Mucosa of descending colon (tissue), 3 donors: ENCODE measurements around the gene ZMAT5. TPM values are rescaled to one million over a fixed set of nuclear protein-coding genes. Genes with fewer than 3 reads are reported as not detected.

Experiments
- ATAC-seq: fragments of 200-7000 bp; cut with Tn5 transposase; one replicate; pipeline ENCODE4 v1.9.1; 2020; ENCODE audit warnings: mild to moderate bottlenecking, moderate library complexity
- DNase-seq, 3 donors: peaks; one replicate each; pipeline ENCODE4 v3.0.0-alpha.2; 2020
- H3K36me3 ChIP-seq: fragments of 200-600 bp; one replicate; pipeline ENCODE4 v1.8.0; 2021; ENCODE audit warnings: low read depth, mild to moderate bottlenecking
- H3K4me1 ChIP-seq: fragments of 200-600 bp; one replicate; pipeline ENCODE4 v1.8.0; 2021; ENCODE audit warnings: low read depth, mild to moderate bottlenecking
- H3K4me3 ChIP-seq: fragments of 200-600 bp; one replicate; pipeline ENCODE4 v1.8.0; 2021; ENCODE audit warnings: mild to moderate bottlenecking
- H3K9me3 ChIP-seq: fragments of 200-600 bp; one replicate; pipeline ENCODE4 v1.8.0; 2021; ENCODE audit warnings: mild to moderate bottlenecking
- intact Hi-C, 2 donors: fragments of 100-400 bp; cut with DNase I in 1 of 2; cut with micrococcal nuclease in 1 of 2; formaldehyde crosslinking; loops; one replicate each; pipeline versions ENCODE4 v1.11.0 to v1.11.1; 2022; cut with DNase I, micrococcal nuclease
- total RNA-seq, 3 donors: library from RNA; stranded (reverse); fragmentation: NEBNext Ultra II Directional in 2 of 3; extraction: Animal tissue kit (Norgen Biotek cat#: 25700) in 2 of 3; gene quantifications; one replicate each; pipeline versions ENCODE4 v1.2.1 to v1.2.4, GENCODE V29; 2021 to 2023
- TF ChIP-seq, protein P1 (sequence below): fragments of 200-600 bp; IDR thresholded peaks from one replicate; pipeline ENCODE4 v1.8.0; 2022; ENCODE audit warnings: antibody characterized with exemption, mild to moderate bottlenecking
- donor health status: DM: no; HTN: no; CAD: no; lungs with moderate emphysema.
- donor health status: DM: no; HTN: no; CAD: no.
- donor health status: DM: no; HTN: yes; CAD: no.

ZMAT5 gene
- total RNA-seq, 3 donors from 2014 or later, result 12.3 to 19.5 (median 16.1) TPM

DNA sequence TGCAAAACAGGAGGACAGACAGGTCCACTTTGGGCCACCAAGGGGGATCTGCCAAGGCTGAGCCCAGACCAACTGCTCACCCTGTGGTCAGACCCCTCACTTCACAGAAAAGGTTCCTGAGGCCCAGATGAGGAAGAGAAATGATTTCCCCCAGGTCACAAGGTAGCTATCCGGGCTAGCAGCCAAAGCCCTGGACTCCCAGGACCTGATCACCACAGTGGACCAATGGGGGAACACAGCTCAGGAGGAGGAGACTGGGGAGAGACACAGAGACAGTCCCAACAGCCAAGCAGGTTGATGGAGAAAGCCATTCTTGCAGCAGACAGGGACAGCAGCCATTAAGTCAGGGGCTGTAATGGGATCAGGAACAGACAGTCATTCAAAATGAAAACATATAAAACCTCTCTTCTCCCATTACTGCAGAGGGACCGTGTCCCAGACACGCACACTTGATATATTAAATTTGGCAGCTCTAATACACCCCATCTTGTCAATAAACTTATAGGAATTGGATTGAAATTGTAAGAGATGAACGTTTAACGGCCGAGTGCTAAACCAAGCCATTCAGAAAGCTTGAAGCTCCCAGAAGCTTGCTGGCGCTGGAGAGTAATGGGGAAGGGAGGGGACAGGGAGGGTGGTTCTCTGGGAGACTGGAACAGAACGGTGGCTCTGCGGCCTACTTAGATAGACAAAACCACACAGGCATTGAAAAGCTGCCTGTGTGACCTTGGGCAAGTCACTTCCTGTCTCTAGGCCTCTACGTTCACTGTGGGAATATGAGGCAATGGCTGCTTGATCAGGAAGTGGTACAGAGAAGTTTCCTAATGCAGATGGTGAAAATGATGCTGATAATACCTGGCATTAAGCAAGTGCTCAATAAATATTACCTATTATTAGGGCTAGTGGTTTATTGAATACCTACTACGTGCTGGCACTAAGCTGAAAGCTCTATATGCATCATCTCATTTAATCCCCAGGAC, 16.0 kb downstream of the ZMAT5 start:
- intact Hi-C loops, result no loop called here
- H3K4me1 ChIP-seq, result no peaks in the 10 kb centered on the region
- TF ChIP-seq, protein P1, sequence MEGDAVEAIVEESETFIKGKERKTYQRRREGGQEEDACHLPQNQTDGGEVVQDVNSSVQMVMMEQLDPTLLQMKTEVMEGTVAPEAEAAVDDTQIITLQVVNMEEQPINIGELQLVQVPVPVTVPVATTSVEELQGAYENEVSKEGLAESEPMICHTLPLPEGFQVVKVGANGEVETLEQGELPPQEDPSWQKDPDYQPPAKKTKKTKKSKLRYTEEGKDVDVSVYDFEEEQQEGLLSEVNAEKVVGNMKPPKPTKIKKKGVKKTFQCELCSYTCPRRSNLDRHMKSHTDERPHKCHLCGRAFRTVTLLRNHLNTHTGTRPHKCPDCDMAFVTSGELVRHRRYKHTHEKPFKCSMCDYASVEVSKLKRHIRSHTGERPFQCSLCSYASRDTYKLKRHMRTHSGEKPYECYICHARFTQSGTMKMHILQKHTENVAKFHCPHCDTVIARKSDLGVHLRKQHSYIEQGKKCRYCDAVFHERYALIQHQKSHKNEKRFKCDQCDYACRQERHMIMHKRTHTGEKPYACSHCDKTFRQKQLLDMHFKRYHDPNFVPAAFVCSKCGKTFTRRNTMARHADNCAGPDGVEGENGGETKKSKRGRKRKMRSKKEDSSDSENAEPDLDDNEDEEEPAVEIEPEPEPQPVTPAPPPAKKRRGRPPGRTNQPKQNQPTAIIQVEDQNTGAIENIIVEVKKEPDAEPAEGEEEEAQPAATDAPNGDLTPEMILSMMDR, result no peak
- H3K36me3 ChIP-seq, result no peaks in the 10 kb centered on the region
- DNase-seq (no peak), ATAC-seq (peak; percentile 48)
- no peaks in the 10 kb centered on the region for H3K9me3 ChIP-seq
- H3K4me3 ChIP-seq, result no peak overlapping the region

DNA sequence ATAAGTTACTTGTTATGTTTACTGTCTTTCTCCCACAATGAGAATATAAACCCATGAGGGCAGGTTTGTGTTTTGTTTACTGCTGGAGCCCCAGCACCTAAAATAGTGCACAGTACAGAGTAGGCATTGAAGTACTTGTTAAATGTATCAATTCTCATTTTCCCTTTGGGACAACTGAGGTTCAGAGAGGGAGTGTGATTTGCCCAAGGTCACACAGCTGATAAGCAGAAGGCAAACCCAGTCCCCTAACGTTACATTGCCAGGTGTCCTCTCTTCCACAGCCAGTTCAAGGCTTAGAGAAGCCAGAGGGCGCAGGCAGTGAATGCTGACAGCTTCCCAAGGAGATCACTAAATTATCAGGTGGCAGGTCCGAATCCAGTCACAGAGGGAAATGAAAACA, 16.8 kb downstream of the ZMAT5 start:
- TF ChIP-seq, protein P1, result no peak
- Histone ChIP-seq H3K4me1 (no peaks in the 10 kb centered on the region), H3K9me3 (no peaks in the 10 kb centered on the region), H3K4me3 (no peak overlapping the region), H3K36me3 (no peaks in the 10 kb centered on the region)
- no peak for DNase-seq
- intact Hi-C loops, result no loop called here
- ATAC-seq, result no peak

- ATAC-seq, result peak; percentile 31
Measured at GRCh38 chr22:29748248-29748893, 18.4 kb downstream of the ZMAT5 start.

DNA sequence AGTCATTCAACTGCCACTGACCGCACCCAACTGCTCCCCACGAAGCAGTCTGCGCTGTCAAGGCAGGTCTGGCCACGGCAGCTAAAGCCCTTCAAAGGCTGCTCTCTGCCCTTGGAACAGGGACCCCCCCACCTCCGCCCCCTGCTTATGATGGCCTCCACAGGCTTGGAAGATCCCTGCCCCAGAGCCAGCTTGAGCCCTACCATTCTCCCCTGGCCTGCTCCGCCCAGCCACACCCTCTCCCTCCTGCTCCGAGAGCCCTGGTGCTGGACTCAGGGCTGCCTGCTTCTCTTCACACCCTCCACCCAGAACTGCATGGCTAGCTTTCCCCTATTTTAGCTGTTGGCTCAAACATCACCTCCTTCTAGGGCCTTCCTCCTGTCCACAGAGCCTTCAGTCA, 19.0 kb downstream of the ZMAT5 start:
- peak; percentile 43 for ATAC-seq
- intact Hi-C loops, result no loop called here
- H3K9me3 ChIP-seq, result no peaks in the 10 kb centered on the region
- H3K4me1 ChIP-seq, result no peaks in the 10 kb centered on the region
- TF ChIP-seq, protein P1, result no peak
- H3K36me3 ChIP-seq, result no peaks in the 10 kb centered on the region
- DNase-seq, result no peak
- no peak overlapping the region for H3K4me3 ChIP-seq

More at GRCh38 chr22:29748248-29748893, 18.4 kb downstream of the ZMAT5 start:
- H3K4me3 ChIP-seq, result no peak overlapping the region
- no peaks in the 10 kb centered on the region for H3K36me3 ChIP-seq
- no peak for DNase-seq
- TF ChIP-seq, protein P1, result no peak
- intact Hi-C loops, result no loop called here
- no peaks in the 10 kb centered on the region for H3K4me1 ChIP-seq
- H3K9me3 ChIP-seq, result no peaks in the 10 kb centered on the region

DNA sequence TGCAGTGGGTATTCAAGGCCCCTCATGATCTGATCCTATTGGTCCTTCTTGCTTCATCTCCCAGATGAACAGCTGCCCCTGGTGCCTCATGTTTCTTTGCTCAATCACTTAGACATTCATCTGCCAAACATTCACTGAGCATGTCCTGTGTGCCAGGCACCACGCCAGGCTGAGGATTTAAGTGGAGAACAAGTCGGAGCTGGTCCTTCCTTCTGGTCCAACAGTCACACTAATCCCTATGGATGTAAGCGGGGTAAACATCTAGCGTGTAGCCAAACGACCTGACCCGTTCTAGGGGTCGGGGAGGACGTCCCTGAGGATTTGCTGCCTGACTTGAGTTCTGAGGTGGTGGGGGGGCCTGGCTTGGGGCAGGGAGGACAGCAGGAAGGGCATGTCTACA, 21.9 kb downstream of the ZMAT5 start:
- DNase-seq, result no peak
- H3K36me3 ChIP-seq, result no peaks in the 10 kb centered on the region

More for the DNA sequence above, 21.9 kb downstream of the ZMAT5 start:
- no peaks in the 10 kb centered on the region for H3K9me3 ChIP-seq
- TF ChIP-seq, protein P1, result no peak
- intact Hi-C loops, result no loop called here
- H3K4me3 ChIP-seq, result no peak overlapping the region
- ATAC-seq, result no peak
- no peaks in the 10 kb centered on the region for H3K4me1 ChIP-seq
